GM21447 (cell line): ENCODE data around the gene RPL7A.
"Not testable (repeated sequence)": the region's sequence is repeated elsewhere in the genome, so short reads cannot be mapped to it uniquely, and the experiment has no call there.

Experiments
- ATAC-seq: cut with Tn5 transposase; IDR thresholded peaks from one replicate; pipeline ENCODE4 v1.9.1; 2021; ENCODE audit not compliant: unreplicated experiment

Gene RPL7A

GRCh38 chr9:133384736-133385321 is 36.8 kb downstream of the RPL7A start:
- no peak for ATAC-seq

- no peak for ATAC-seq
These were observed 37.4 kb downstream of the RPL7A start for GRCh38 chr9:133385452-133385851.

GRCh38 chr9:133386338-133386737 is 38.3 kb downstream of the RPL7A start:
- no peak for ATAC-seq

- no peak for ATAC-seq
These were observed 39.7 kb downstream of the RPL7A start for GRCh38 chr9:133387680-133388079.

- no peak for ATAC-seq
These were observed 41.1 kb downstream of the RPL7A start for GRCh38 chr9:133389025-133389557.

- ATAC-seq, result no peak
These were observed 41.5 kb downstream of the RPL7A start for GRCh38 chr9:133389562-133389961.

GRCh38 chr9:133390713-133391112 is 42.7 kb downstream of the RPL7A start:
- no peak for ATAC-seq

- ATAC-seq, result not testable (repeated sequence)
These were observed 43.4 kb downstream of the RPL7A start for GRCh38 chr9:133391449-133391848.

- ATAC-seq, result not testable (repeated sequence)
These were observed 44.3 kb downstream of the RPL7A start for GRCh38 chr9:133392308-133392707.

GRCh38 chr9:133393399-133393798 is 45.4 kb downstream of the RPL7A start:
- no peak for ATAC-seq

- ATAC-seq, result no peak
These were observed 46.8 kb downstream of the RPL7A start for GRCh38 chr9:133394687-133395271.

- ATAC-seq, result no peak
These were observed 48.9 kb downstream of the RPL7A start for GRCh38 chr9:133396952-133397351.

- no peak for ATAC-seq
These were observed 49.4 kb downstream of the RPL7A start for GRCh38 chr9:133397370-133397769.

GRCh38 chr9:133397895-133398294 is 49.9 kb downstream of the RPL7A start:
- ATAC-seq, result no peak

- no peak for ATAC-seq
These were observed 52.3 kb downstream of the RPL7A start for GRCh38 chr9:133400292-133400691.
